ENCODE measurements around the gene TLK2. TPM values are rescaled to one million over a fixed set of nuclear protein-coding genes. Genes with fewer than 3 reads are reported as not detected.

TLK2 gene
- total RNA-seq, 1 experiment from 2014 or later: 68.8 TPM

DNA sequence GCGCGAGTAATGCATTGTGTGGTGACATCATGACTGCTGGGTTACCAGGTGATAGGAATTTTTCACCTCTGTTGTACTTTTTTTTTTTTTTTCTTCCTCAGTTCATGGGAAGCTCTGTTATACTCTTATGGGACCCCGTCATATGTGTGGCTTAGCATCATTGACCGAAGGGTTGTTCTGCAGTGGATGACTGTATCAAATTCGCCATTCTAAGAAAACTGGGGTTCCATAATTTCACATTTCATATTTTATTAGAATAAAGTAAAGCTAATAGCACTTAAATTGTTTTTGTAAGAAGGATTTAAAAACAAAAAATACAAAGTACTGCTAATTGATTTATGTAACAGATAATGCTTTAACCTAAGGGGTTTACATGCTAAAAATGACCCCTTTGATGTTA, 116.9 kb downstream of the TLK2 start:
- CTCF ChIA-PET: no interaction called here
- no peak overlapping the region for H3K4me3 Mint-ChIP-seq (ENCODE audit: unreplicated experiment)
- peaks cover 2% of the 10 kb centered on the region for H3K36me3 ChIP-seq (ENCODE audit: control insufficient read depth, insufficient read depth, low read length)

GRCh38 chr17:62596662-62597061, 118.0 kb downstream of the TLK2 start:
- Mint-ChIP-seq H3K4me1 (ENCODE audit: low read depth, unreplicated experiment) (no peaks in the 10 kb centered on the region), H3K36me3 (ENCODE audit: insufficient read depth, unreplicated experiment) (peaks cover 83% of the 10 kb centered on the region), H3K27me3 (ENCODE audit: insufficient read depth, unreplicated experiment) (no peaks in the 10 kb centered on the region), H3K27ac (ENCODE audit: unreplicated experiment) (no peak overlapping the region), H3K4me3 (ENCODE audit: unreplicated experiment) (no peak overlapping the region), H3K9me3 (ENCODE audit: unreplicated experiment) (no peaks in the 10 kb centered on the region)
- H3K4me1 ChIP-seq: no peaks in the 10 kb centered on the region
- POLR2A ChIA-PET: no interaction called here
- H3K36me3 ChIP-seq (ENCODE audit: control insufficient read depth, insufficient read depth, low read length): peaks cover 2% of the 10 kb centered on the region
- no peak overlapping the region for H3K4me3 ChIP-seq (ENCODE audit: low read depth, low read length)
- no peaks in the 10 kb centered on the region for H3K9me3 ChIP-seq
- TF ChIP-seq, protein P1, sequence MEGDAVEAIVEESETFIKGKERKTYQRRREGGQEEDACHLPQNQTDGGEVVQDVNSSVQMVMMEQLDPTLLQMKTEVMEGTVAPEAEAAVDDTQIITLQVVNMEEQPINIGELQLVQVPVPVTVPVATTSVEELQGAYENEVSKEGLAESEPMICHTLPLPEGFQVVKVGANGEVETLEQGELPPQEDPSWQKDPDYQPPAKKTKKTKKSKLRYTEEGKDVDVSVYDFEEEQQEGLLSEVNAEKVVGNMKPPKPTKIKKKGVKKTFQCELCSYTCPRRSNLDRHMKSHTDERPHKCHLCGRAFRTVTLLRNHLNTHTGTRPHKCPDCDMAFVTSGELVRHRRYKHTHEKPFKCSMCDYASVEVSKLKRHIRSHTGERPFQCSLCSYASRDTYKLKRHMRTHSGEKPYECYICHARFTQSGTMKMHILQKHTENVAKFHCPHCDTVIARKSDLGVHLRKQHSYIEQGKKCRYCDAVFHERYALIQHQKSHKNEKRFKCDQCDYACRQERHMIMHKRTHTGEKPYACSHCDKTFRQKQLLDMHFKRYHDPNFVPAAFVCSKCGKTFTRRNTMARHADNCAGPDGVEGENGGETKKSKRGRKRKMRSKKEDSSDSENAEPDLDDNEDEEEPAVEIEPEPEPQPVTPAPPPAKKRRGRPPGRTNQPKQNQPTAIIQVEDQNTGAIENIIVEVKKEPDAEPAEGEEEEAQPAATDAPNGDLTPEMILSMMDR (IDR thresholded peaks at IDR 0.05; ENCODE audit: insufficient read depth in 1 of 2, low read depth in 1 of 2, low read length in 1 of 2, severe bottlenecking in 1 of 2, unreplicated experiment in 1 of 2): no peak
- no peaks in the 10 kb centered on the region for H3K27me3 ChIP-seq (replicated peaks; ENCODE audit: control insufficient read depth, insufficient read depth, low read length)
- no peak for DNase-seq
- BruUV-seq (replicated peaks): no TSS peak
- intact Hi-C loops (cut with micrococcal nuclease; ENCODE audit: unreplicated experiment): no loop called here
- CTCF ChIA-PET: no interaction called here

More for the DNA sequence above, 116.9 kb downstream of the TLK2 start:
- Histone ChIP-seq H3K9me3 (no peaks in the 10 kb centered on the region), H3K27me3 (replicated peaks; ENCODE audit: control insufficient read depth, insufficient read depth, low read length) (no peaks in the 10 kb centered on the region), H3K4me3 (ENCODE audit: low read depth, low read length) (no peak overlapping the region), H3K4me1 (no peaks in the 10 kb centered on the region)
- Mint-ChIP-seq H3K27ac (ENCODE audit: unreplicated experiment) (no peak overlapping the region), H3K4me1 (ENCODE audit: low read depth, unreplicated experiment) (no peaks in the 10 kb centered on the region), H3K9me3 (ENCODE audit: unreplicated experiment) (no peaks in the 10 kb centered on the region), H3K27me3 (ENCODE audit: insufficient read depth, unreplicated experiment) (no peaks in the 10 kb centered on the region), H3K36me3 (ENCODE audit: insufficient read depth, unreplicated experiment) (peaks cover 82% of the 10 kb centered on the region)
- intact Hi-C loops (cut with micrococcal nuclease; ENCODE audit: unreplicated experiment): no loop called here
- TF ChIP-seq, protein P1 (IDR thresholded peaks at IDR 0.05; ENCODE audit: insufficient read depth in 1 of 2, low read depth in 1 of 2, low read length in 1 of 2, severe bottlenecking in 1 of 2, unreplicated experiment in 1 of 2): no peak
- POLR2A ChIA-PET: no interaction called here
- BruUV-seq (replicated peaks): no TSS peak
- DNase-seq: no peak

GRCh38 chr17:62597150-62597549, 118.5 kb downstream of the TLK2 start:
- intact Hi-C loops (cut with micrococcal nuclease; ENCODE audit: unreplicated experiment): no loop called here
- BruUV-seq (replicated peaks): no TSS peak
- no peaks in the 10 kb centered on the region for H3K27me3 Mint-ChIP-seq (ENCODE audit: insufficient read depth, unreplicated experiment)
- H3K36me3 Mint-ChIP-seq (ENCODE audit: insufficient read depth, unreplicated experiment): peaks cover 80% of the 10 kb centered on the region
- no peak for DNase-seq
- TF ChIP-seq, protein P1 (IDR thresholded peaks at IDR 0.05; ENCODE audit: insufficient read depth in 1 of 2, low read depth in 1 of 2, low read length in 1 of 2, severe bottlenecking in 1 of 2, unreplicated experiment in 1 of 2): no peak
- H3K4me1 ChIP-seq: no peaks in the 10 kb centered on the region
- ChIA-PET CTCF (no interaction called here), POLR2A (no interaction called here)
- H3K36me3 ChIP-seq (ENCODE audit: control insufficient read depth, insufficient read depth, low read length): peaks cover 2% of the 10 kb centered on the region
- H3K4me1 Mint-ChIP-seq (ENCODE audit: low read depth, unreplicated experiment): no peaks in the 10 kb centered on the region
- H3K4me3 Mint-ChIP-seq (ENCODE audit: unreplicated experiment): no peak overlapping the region
- no peak overlapping the region for H3K4me3 ChIP-seq (ENCODE audit: low read depth, low read length)
- H3K27me3 ChIP-seq (replicated peaks; ENCODE audit: control insufficient read depth, insufficient read depth, low read length): no peaks in the 10 kb centered on the region
- H3K9me3 Mint-ChIP-seq (ENCODE audit: unreplicated experiment): no peaks in the 10 kb centered on the region
- no peak overlapping the region for H3K27ac Mint-ChIP-seq (ENCODE audit: unreplicated experiment)
- H3K9me3 ChIP-seq: no peaks in the 10 kb centered on the region

Measured in Caco-2 (cell line).